ENCODE data around the gene RPS15.

The RPS15 gene

GRCh38 chr19:1446713-1447481 lies 8.7 kb downstream of the RPS15 start:
- H3K27me3 ChIP-seq (ENCODE audit: control insufficient read depth, insufficient read depth, low read length), result peaks cover 60% of the 10 kb centered on the region
- no peak overlapping the region for H3K4me3 ChIP-seq (ENCODE audit: low read length)
- no peak overlapping the region for H3K9ac ChIP-seq (ENCODE audit: low read length)
- no peaks in the 10 kb centered on the region for H3K36me3 ChIP-seq (ENCODE audit: control insufficient read depth, insufficient read depth, low read length)
- no peaks in the 10 kb centered on the region for H3K9me3 ChIP-seq (ENCODE audit: control insufficient read depth, low read length)
- peaks cover 9% of the 10 kb centered on the region for H3K4me1 ChIP-seq (ENCODE audit: control insufficient read depth, insufficient read depth, low read length)

GRCh38 chr19:1447504-1447903 lies 9.3 kb downstream of the RPS15 start:
- H3K4me3 ChIP-seq (ENCODE audit: low read length), result no peak overlapping the region
- H3K9ac ChIP-seq (ENCODE audit: low read length), result no peak overlapping the region
- H3K4me1 ChIP-seq (ENCODE audit: control insufficient read depth, insufficient read depth, low read length), result peaks cover 9% of the 10 kb centered on the region
- H3K27me3 ChIP-seq (ENCODE audit: control insufficient read depth, insufficient read depth, low read length), result peaks cover 67% of the 10 kb centered on the region
- H3K9me3 ChIP-seq (ENCODE audit: control insufficient read depth, low read length), result no peaks in the 10 kb centered on the region
- no peaks in the 10 kb centered on the region for H3K36me3 ChIP-seq (ENCODE audit: control insufficient read depth, insufficient read depth, low read length)

GRCh38 chr19:1447944-1448343 lies 9.7 kb downstream of the RPS15 start:
- Histone ChIP-seq H3K27me3 (ENCODE audit: control insufficient read depth, insufficient read depth, low read length) (peaks cover 71% of the 10 kb centered on the region), H3K4me3 (ENCODE audit: low read length) (no peak overlapping the region), H3K36me3 (ENCODE audit: control insufficient read depth, insufficient read depth, low read length) (no peaks in the 10 kb centered on the region), H3K9ac (ENCODE audit: low read length) (no peak overlapping the region), H3K4me1 (ENCODE audit: control insufficient read depth, insufficient read depth, low read length) (peaks cover 9% of the 10 kb centered on the region), H3K9me3 (ENCODE audit: control insufficient read depth, low read length) (no peaks in the 10 kb centered on the region)

GRCh38 chr19:1449467-1450442 lies 11.6 kb downstream of the RPS15 start, which contains the start of gene APC2:
TSS of gene APC2 (plus strand) at chr19:1450121. CDS start at chr19:1453002, 2,881 bp downstream.
- Histone ChIP-seq H3K4me1 (ENCODE audit: control insufficient read depth, insufficient read depth, low read length) (peaks cover 13% of the 10 kb centered on the region), H3K36me3 (ENCODE audit: control insufficient read depth, insufficient read depth, low read length) (no peaks in the 10 kb centered on the region), H3K27me3 (ENCODE audit: control insufficient read depth, insufficient read depth, low read length) (peaks cover 85% of the 10 kb centered on the region), H3K9ac (ENCODE audit: low read length) (no peak within 1 kb of the TSS), H3K9me3 (ENCODE audit: control insufficient read depth, low read length) (no peaks in the 10 kb centered on the region), H3K4me3 (ENCODE audit: low read length) (no peak within 1 kb of the TSS)

- Histone ChIP-seq H3K9ac (ENCODE audit: low read length) (no peak overlapping the region), H3K9me3 (ENCODE audit: control insufficient read depth, low read length) (no peaks in the 10 kb centered on the region), H3K27me3 (ENCODE audit: control insufficient read depth, insufficient read depth, low read length) (peaks cover 91% of the 10 kb centered on the region), H3K36me3 (ENCODE audit: control insufficient read depth, insufficient read depth, low read length) (no peaks in the 10 kb centered on the region), H3K4me3 (ENCODE audit: low read length) (no peak overlapping the region), H3K4me1 (ENCODE audit: control insufficient read depth, insufficient read depth, low read length) (peaks cover 18% of the 10 kb centered on the region)
These were observed 12.8 kb downstream of the RPS15 start for GRCh38 chr19:1450735-1451731.

GRCh38 chr19:1451916-1452801 lies 14.0 kb downstream of the RPS15 start:
- H3K9me3 ChIP-seq (ENCODE audit: control insufficient read depth, low read length), result no peaks in the 10 kb centered on the region
- no peaks in the 10 kb centered on the region for H3K36me3 ChIP-seq (ENCODE audit: control insufficient read depth, insufficient read depth, low read length)
- peaks cover 29% of the 10 kb centered on the region for H3K4me1 ChIP-seq (ENCODE audit: control insufficient read depth, insufficient read depth, low read length)
- H3K4me3 ChIP-seq (ENCODE audit: low read length), result no peak overlapping the region
- H3K9ac ChIP-seq (ENCODE audit: low read length), result no peak overlapping the region
- peaks cover 91% of the 10 kb centered on the region for H3K27me3 ChIP-seq (ENCODE audit: control insufficient read depth, insufficient read depth, low read length)

GRCh38 chr19:1452802-1453524 lies 14.8 kb downstream of the RPS15 start:
- no peaks in the 10 kb centered on the region for H3K36me3 ChIP-seq (ENCODE audit: control insufficient read depth, insufficient read depth, low read length)
- H3K9ac ChIP-seq (ENCODE audit: low read length), result no peak overlapping the region
- H3K9me3 ChIP-seq (ENCODE audit: control insufficient read depth, low read length), result no peaks in the 10 kb centered on the region
- H3K4me3 ChIP-seq (ENCODE audit: low read length), result no peak overlapping the region
- H3K27me3 ChIP-seq (ENCODE audit: control insufficient read depth, insufficient read depth, low read length), result peaks cover 91% of the 10 kb centered on the region
- peaks cover 32% of the 10 kb centered on the region for H3K4me1 ChIP-seq (ENCODE audit: control insufficient read depth, insufficient read depth, low read length)

- peaks cover 32% of the 10 kb centered on the region for H3K4me1 ChIP-seq (ENCODE audit: control insufficient read depth, insufficient read depth, low read length)
- no peak overlapping the region for H3K4me3 ChIP-seq (ENCODE audit: low read length)
- H3K9ac ChIP-seq (ENCODE audit: low read length), result no peak overlapping the region
- peaks cover 94% of the 10 kb centered on the region for H3K27me3 ChIP-seq (ENCODE audit: control insufficient read depth, insufficient read depth, low read length)
- H3K9me3 ChIP-seq (ENCODE audit: control insufficient read depth, low read length), result no peaks in the 10 kb centered on the region
- H3K36me3 ChIP-seq (ENCODE audit: control insufficient read depth, insufficient read depth, low read length), result no peaks in the 10 kb centered on the region
These were observed 15.5 kb downstream of the RPS15 start for GRCh38 chr19:1453525-1454364.

GRCh38 chr19:1455002-1455335 lies 16.8 kb downstream of the RPS15 start:
- H3K4me3 ChIP-seq (ENCODE audit: low read length), result no peak overlapping the region
- no peak overlapping the region for H3K9ac ChIP-seq (ENCODE audit: low read length)
- peaks cover 32% of the 10 kb centered on the region for H3K4me1 ChIP-seq (ENCODE audit: control insufficient read depth, insufficient read depth, low read length)
- H3K27me3 ChIP-seq (ENCODE audit: control insufficient read depth, insufficient read depth, low read length), result peaks cover 85% of the 10 kb centered on the region
- H3K9me3 ChIP-seq (ENCODE audit: control insufficient read depth, low read length), result no peaks in the 10 kb centered on the region
- no peaks in the 10 kb centered on the region for H3K36me3 ChIP-seq (ENCODE audit: control insufficient read depth, insufficient read depth, low read length)

Measured in mucosa of stomach (tissue), 1 donor.